HFF-Myc (cell line): ENCODE results near the gene CX3CL1.

ENCODE experiments used
- DNase-seq: peaks from one replicate; pipeline ENCODE4 v3.0.0-alpha.2; 2011; ENCODE audit warnings: low read depth; ENCODE audit errors: extremely low read depth
- H3K4me3 ChIP-seq: replicated peaks from 2 replicates; pipeline ENCODE4 v1.5.1; 2011; ENCODE audit warnings: low read depth, mild to moderate bottlenecking, control low read depth, low read length
- TF ChIP-seq, protein P1 (sequence below): IDR thresholded peaks from 2 replicates; pipeline ENCODE4 v1.5.1; 2012; ENCODE audit warnings: mild to moderate bottlenecking, low read depth, low read length, control low read depth; ENCODE audit errors: missing control alignments

The CX3CL1 gene

GRCh38 chr16:57407521-57408353 lies 35.4 kb downstream of the CX3CL1 start:
- no peak for DNase-seq
- TF ChIP-seq, protein P1, sequence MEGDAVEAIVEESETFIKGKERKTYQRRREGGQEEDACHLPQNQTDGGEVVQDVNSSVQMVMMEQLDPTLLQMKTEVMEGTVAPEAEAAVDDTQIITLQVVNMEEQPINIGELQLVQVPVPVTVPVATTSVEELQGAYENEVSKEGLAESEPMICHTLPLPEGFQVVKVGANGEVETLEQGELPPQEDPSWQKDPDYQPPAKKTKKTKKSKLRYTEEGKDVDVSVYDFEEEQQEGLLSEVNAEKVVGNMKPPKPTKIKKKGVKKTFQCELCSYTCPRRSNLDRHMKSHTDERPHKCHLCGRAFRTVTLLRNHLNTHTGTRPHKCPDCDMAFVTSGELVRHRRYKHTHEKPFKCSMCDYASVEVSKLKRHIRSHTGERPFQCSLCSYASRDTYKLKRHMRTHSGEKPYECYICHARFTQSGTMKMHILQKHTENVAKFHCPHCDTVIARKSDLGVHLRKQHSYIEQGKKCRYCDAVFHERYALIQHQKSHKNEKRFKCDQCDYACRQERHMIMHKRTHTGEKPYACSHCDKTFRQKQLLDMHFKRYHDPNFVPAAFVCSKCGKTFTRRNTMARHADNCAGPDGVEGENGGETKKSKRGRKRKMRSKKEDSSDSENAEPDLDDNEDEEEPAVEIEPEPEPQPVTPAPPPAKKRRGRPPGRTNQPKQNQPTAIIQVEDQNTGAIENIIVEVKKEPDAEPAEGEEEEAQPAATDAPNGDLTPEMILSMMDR = no peak
- no peak overlapping the region for H3K4me3 ChIP-seq

DNA sequence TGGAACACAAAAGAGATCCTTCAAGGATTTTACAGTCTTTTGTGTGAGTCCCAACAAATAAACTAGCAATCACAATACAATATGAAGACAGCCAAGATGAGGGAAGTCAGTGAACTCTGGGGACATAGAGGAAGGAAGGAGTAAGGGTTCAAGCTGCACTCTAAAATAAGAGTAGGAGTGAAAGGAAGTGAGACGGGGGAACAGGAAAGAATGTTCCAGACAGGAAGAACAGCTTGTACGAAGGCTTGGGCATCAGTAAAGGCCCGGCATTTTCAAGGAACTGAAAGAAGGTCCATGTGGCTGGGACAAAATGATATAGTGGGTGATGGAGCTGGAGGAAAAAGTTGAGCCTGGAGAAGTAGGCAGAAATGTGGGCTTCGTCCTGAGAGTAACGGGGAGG lies 36.8 kb downstream of the CX3CL1 start:
- H3K4me3 ChIP-seq = no peak overlapping the region
- DNase-seq = no peak
- TF ChIP-seq, protein P1 = no peak

GRCh38 chr16:57409870-57410587 lies 37.7 kb downstream of the CX3CL1 start:
- TF ChIP-seq, protein P1 = no peak
- no peak for DNase-seq
- no peak overlapping the region for H3K4me3 ChIP-seq

DNA sequence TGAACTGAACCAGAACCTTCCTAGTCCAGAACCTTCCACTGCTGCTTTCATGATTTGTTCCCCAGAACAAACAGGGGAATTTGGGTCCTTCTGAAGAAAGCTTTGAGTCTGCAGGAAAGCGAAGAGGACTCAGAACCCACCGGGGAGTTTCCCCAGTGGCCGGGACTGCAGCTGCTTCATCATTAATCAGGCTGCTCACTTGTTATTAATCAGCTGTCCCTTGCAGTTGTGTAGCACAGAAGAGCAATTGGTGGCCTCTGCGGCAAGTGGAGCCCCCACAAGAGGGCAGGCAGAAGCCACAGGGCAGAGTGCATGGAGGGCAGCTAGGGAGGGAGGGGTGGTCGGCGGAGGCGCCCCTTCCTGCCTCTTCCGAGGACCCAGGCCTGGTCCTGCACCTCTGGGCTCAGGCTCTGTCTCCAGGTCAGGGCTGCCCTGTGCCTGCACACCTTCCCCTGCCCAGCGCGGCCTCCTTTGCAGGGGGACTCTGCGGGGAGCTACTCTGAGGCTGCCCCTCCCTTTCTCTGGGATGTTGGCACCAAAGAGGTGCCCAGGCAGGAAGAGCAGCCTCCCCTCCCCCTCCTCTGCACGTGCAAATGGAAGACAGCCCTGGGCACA lies 39.2 kb downstream of the CX3CL1 start:
- no peak for DNase-seq

GRCh38 chr16:57412584-57412983 lies 40.3 kb downstream of the CX3CL1 start:
- no peak for DNase-seq
- H3K4me3 ChIP-seq = no peak overlapping the region
- TF ChIP-seq, protein P1 = no peak

More for the DNA sequence above, 39.2 kb downstream of the CX3CL1 start:
- TF ChIP-seq, protein P1 = no peak
- no peak overlapping the region for H3K4me3 ChIP-seq

DNA sequence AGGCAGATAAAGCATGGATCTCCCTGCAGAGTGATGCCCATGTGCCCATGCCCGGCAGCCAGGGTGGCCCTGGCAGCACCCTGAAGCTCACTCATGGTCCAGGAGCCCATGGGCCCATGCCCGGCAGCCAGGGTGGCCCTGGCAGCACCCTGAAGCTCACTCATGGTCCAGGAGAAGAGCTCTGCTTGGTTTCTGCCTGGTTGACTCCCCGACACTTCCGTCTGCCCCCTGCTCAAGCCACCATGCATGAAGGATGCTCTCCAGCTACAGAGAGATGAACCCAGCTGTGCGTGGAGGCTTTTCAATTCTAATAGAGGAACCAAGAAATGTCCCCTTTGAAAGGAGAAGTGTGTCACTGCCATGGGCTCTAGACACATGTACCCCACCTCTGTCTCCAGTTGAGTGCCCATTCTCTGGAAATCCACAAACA lies 41.0 kb downstream of the CX3CL1 start:
- DNase-seq = no peak
- H3K4me3 ChIP-seq = no peak overlapping the region
- TF ChIP-seq, protein P1 = no peak
